B cell (primary cell): ENCODE results near the gene BAZ2B. TPM values are rescaled to one million over a fixed set of nuclear protein-coding genes. Genes with fewer than 3 reads are reported as not detected.

ENCODE experiments used
- ATAC-seq: fragments of 200-7000 bp; cut with Tn5 transposase; one replicate; pipeline ENCODE4 v1.10.0; 2021; ENCODE audit warnings: low read depth, mild to moderate bottlenecking, moderate number of reproducible peaks, moderate library complexity
- CTCF ChIA-PET: fragments of 350-600 bp; sonication (Branson Sonifier 250); formaldehyde crosslinking; loops from one replicate; lab custom pipeline; 2021; ENCODE audit warnings: antibody characterized with exemption, inconsistent platforms; lab: Charles Lee
- POLR2A ChIA-PET: fragments of 350-600 bp; sonication (Branson Sonifier 250); formaldehyde crosslinking; loops from one replicate; lab custom pipeline; 2021; ENCODE audit warnings: antibody characterized with exemption; lab: Charles Lee
- DNase-seq: peaks from one replicate; pipeline ENCODE4 v3.0.0; 2013
- H2AFZ ChIP-seq: 2 replicates; pipeline ENCODE4 v1.6.1; 2012; ENCODE audit warnings: mild to moderate bottlenecking, low read depth, low read length; ENCODE audit not compliant: insufficient read depth, poor library complexity, severe bottlenecking
- H3K27ac ChIP-seq, 2 donors: 1 replicate in 1 of 2; 2 replicates in 1 of 2; pipeline ENCODE4 v1.5.1; 2012 to 2013; ENCODE audit warnings: low read length in 2 of 2, mild to moderate bottlenecking in 2 of 2, moderate library complexity in 1 of 2
- H3K27me3 ChIP-seq, 4 experiments: fragments of 200-600 bp in 1 of 4; sonication (generic) in 1 of 4; replicated peaks in 1 of 4; 1 replicate in 2 of 4; 2 replicates in 2 of 4; pipeline versions ENCODE4 v1.6.1 to v1.7.0; 2013 to 2016; ENCODE audit warnings: low read length in 3 of 4, mild to moderate bottlenecking in 2 of 4, mixed read lengths in 1 of 4, moderate library complexity in 1 of 4; ENCODE audit not compliant: insufficient read depth in 4 of 4, control insufficient read depth in 3 of 4; ENCODE audit errors: control extremely low read depth in 1 of 4
- H3K36me3 ChIP-seq, 2 experiments: replicated peaks in 1 of 2; 1 replicate in 1 of 2; 2 replicates in 1 of 2; pipeline versions ENCODE4 v1.6.1 to v1.7.1; 2013; ENCODE audit warnings: low read length in 1 of 2; ENCODE audit not compliant: insufficient read depth in 2 of 2, control insufficient read depth in 1 of 2; ENCODE audit errors: control extremely low read depth in 1 of 2, extremely low read depth in 1 of 2
- H3K4me1 ChIP-seq, 2 donors: fragments of 200-600 bp in 1 of 2; sonication (generic) in 1 of 2; 1 replicate in 1 of 2; 2 replicates in 1 of 2; pipeline versions ENCODE4 v1.5.1 to v1.6.1; 2013 to 2017; ENCODE audit warnings: low read length in 2 of 2; ENCODE audit not compliant: control insufficient read depth in 2 of 2, insufficient read depth in 2 of 2
- H3K4me2 ChIP-seq: replicated peaks from 2 replicates; pipeline ENCODE3; 2012; ENCODE audit warnings: mild to moderate bottlenecking, low read depth, low read length; ENCODE audit not compliant: poor library complexity, severe bottlenecking
- H3K4me3 ChIP-seq, 5 experiments: fragments of 200-600 bp in 1 of 5; sonication (generic) in 1 of 5; 1 replicate in 3 of 5; 2 replicates in 2 of 5; pipeline versions ENCODE4 v1.5.1 to v1.7.0; 2011 to 2016; ENCODE audit warnings: low read length in 4 of 5, mild to moderate bottlenecking in 4 of 5, low read depth in 2 of 5, control low read depth in 1 of 5, moderate library complexity in 1 of 5; ENCODE audit not compliant: insufficient read depth in 1 of 5; ENCODE audit errors: control extremely low read depth in 1 of 5, extremely low read depth in 1 of 5
- H3K79me2 ChIP-seq: fragments of 200-600 bp; sonication (generic); one replicate; pipeline ENCODE4 v1.6.0; 2016; ENCODE audit warnings: low read length; ENCODE audit not compliant: control insufficient read depth, insufficient read depth
- H3K9ac ChIP-seq: fragments of 200-600 bp; sonication (generic); 2 replicates; pipeline ENCODE4 v1.6.1; 2017; ENCODE audit warnings: mild to moderate bottlenecking, low read length, moderate library complexity
- H3K9me3 ChIP-seq, 3 donors: one replicate each; pipeline versions ENCODE4 v1.6.1 to v1.7.1; 2013; ENCODE audit warnings: low read length in 2 of 3; ENCODE audit not compliant: control insufficient read depth in 2 of 3, insufficient read depth in 1 of 3; ENCODE audit errors: control extremely low read depth in 1 of 3
- H4K20me1 ChIP-seq: 2 replicates; pipeline ENCODE4 v1.6.0; 2012; ENCODE audit warnings: mild to moderate bottlenecking, low read length; ENCODE audit not compliant: insufficient read depth, control insufficient read depth, poor library complexity, severe bottlenecking
- H3K27ac Mint-ChIP-seq: one replicate; pipeline ENCODE4 v1.8.0; 2021; ENCODE audit warnings: mixed read lengths
- H3K27me3 Mint-ChIP-seq: one replicate; pipeline ENCODE4 v1.8.0; 2021; ENCODE audit warnings: mixed read lengths
- H3K4me1 Mint-ChIP-seq: one replicate; pipeline ENCODE4 v1.8.0; 2021; ENCODE audit warnings: mixed read lengths
- H3K4me3 Mint-ChIP-seq: one replicate; pipeline ENCODE4 v1.8.0; 2021; ENCODE audit warnings: mixed read lengths
- H3K9me3 Mint-ChIP-seq: one replicate; pipeline ENCODE4 v1.8.0; 2022; ENCODE audit warnings: mixed read lengths; ENCODE audit not compliant: insufficient read depth
- EZH2 ChIP-seq: IDR thresholded peaks from 2 replicates; pipeline ENCODE4 v1.6.1; 2012; ENCODE audit warnings: borderline replicate concordance, low read depth, mild to moderate bottlenecking, moderate library complexity, low read length; ENCODE audit not compliant: insufficient read depth, poor library complexity, severe bottlenecking
- WGBS: methylation state at CpG from one replicate; pipeline ENCODE4 v1.1.5; 2013; ENCODE audit warnings: missing lambda C conversion rate; ENCODE audit not compliant: insufficient coverage; 5-methylcytosine and 5-hydroxymethylcytosine counted together
- intact Hi-C: fragments of 100-400 bp; cut with micrococcal nuclease; formaldehyde crosslinking; loops from one replicate; pipeline ENCODE4 v1.10.0; 2022
- polyA plus RNA-seq: library from polyadenylated mRNA; depleted of rRNA; stranded (reverse); fragments of >200 nt; gene quantifications from 2 replicates; pipeline ENCODE4 v1.2.3, GENCODE V29; 2012
- total RNA-seq, 2 donors: library from RNA; stranded (reverse); fragments of 120-200 nt in 1 of 2; gene quantifications; 1 replicate in 1 of 2; 2 replicates in 1 of 2; pipeline versions ENCODE4 v1.2.3 to v1.2.4, GENCODE V29; 2013 to 2022
- TF ChIP-seq, protein P1 (sequence below): fragments of 200-600 bp; IDR thresholded peaks from one replicate; pipeline ENCODE4 v1.8.0; 2022; ENCODE audit warnings: antibody characterized with exemption, mild to moderate bottlenecking

BAZ2B gene
- total and polyA plus RNA-seq, 2 donors (not counting 1 experiment from before 2014, with no cell fraction given), result 8.6 to 42.3 TPM

GRCh38 chr2:159380685-159381239 lies 235.6 kb downstream of the BAZ2B start:
- H3K36me3 ChIP-seq, result peaks cover 5% of the 10 kb centered on the region in 2 experiments
- no peaks in the 10 kb centered on the region for H3K9me3 Mint-ChIP-seq
- H3K4me1 Mint-ChIP-seq, result no peaks in the 10 kb centered on the region
- no peak overlapping the region for H3K27ac Mint-ChIP-seq
- H3K27me3 ChIP-seq, result no peaks in the 10 kb centered on the region
- no peaks in the 10 kb centered on the region for H3K79me2 ChIP-seq
- no peak for TF ChIP-seq EZH2
- TF ChIP-seq, protein P1, sequence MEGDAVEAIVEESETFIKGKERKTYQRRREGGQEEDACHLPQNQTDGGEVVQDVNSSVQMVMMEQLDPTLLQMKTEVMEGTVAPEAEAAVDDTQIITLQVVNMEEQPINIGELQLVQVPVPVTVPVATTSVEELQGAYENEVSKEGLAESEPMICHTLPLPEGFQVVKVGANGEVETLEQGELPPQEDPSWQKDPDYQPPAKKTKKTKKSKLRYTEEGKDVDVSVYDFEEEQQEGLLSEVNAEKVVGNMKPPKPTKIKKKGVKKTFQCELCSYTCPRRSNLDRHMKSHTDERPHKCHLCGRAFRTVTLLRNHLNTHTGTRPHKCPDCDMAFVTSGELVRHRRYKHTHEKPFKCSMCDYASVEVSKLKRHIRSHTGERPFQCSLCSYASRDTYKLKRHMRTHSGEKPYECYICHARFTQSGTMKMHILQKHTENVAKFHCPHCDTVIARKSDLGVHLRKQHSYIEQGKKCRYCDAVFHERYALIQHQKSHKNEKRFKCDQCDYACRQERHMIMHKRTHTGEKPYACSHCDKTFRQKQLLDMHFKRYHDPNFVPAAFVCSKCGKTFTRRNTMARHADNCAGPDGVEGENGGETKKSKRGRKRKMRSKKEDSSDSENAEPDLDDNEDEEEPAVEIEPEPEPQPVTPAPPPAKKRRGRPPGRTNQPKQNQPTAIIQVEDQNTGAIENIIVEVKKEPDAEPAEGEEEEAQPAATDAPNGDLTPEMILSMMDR, result no peak
- H3K27ac ChIP-seq, result no peak overlapping the region
- no peak overlapping the region for H3K4me3 ChIP-seq
- intact Hi-C loops, result no loop called here
- H3K9me3 ChIP-seq, result no peaks in the 10 kb centered on the region
- H3K4me1 ChIP-seq, result no peaks in the 10 kb centered on the region
- no peaks in the 10 kb centered on the region for H4K20me1 ChIP-seq
- no peaks in the 10 kb centered on the region for H3K27me3 Mint-ChIP-seq
- H2AFZ ChIP-seq, result no peak overlapping the region
- 100% methylated on average over 1 of the region's 1 CpG for WGBS
- POLR2A ChIA-PET, result no interaction called here
- CTCF ChIA-PET, result no interaction called here
- no peak overlapping the region for H3K9ac ChIP-seq
- DNase-seq (no peak), ATAC-seq (no peak)
- no peak overlapping the region for H3K4me2 ChIP-seq
- no peak overlapping the region for H3K4me3 Mint-ChIP-seq

DNA sequence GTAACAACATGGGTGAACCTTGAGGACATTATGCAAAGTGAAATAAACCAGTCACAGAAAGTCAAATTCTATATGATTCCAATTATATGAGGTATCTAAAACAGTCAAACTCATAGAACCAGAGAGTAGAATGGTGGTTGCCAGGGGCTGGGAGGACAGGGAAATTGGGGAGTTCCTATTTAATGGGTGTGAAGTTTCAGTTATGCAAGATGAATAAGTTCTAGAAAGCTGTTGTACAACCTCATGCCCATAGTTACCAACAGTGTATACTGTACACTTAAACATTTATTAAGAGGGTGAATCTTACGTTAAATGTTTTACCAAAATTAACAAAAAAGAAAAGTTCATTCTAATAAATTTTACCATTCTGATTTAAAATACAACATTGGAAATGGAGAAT lies 237.2 kb downstream of the BAZ2B start:
- ATAC-seq (no peak), DNase-seq (no peak)
- H3K4me1 ChIP-seq, result no peaks in the 10 kb centered on the region
- no CpG with 5 or more reads among the region's 1 CpG for WGBS
- H4K20me1 ChIP-seq, result no peaks in the 10 kb centered on the region
- H3K79me2 ChIP-seq, result no peaks in the 10 kb centered on the region
- ChIA-PET POLR2A (no interaction called here), CTCF (no interaction called here)
- no peaks in the 10 kb centered on the region for H3K27me3 ChIP-seq
- H3K36me3 ChIP-seq, result peaks cover 0 to 5% of the 10 kb centered on the region in 2 experiments
- Mint-ChIP-seq H3K27me3 (no peaks in the 10 kb centered on the region), H3K4me3 (no peak overlapping the region), H3K9me3 (no peaks in the 10 kb centered on the region), H3K4me1 (no peaks in the 10 kb centered on the region), H3K27ac (no peak overlapping the region)
- H3K4me3 ChIP-seq, result no peak overlapping the region
- H3K9ac ChIP-seq, result no peak overlapping the region
- no peak overlapping the region for H3K4me2 ChIP-seq
- no peak overlapping the region for H3K27ac ChIP-seq
- intact Hi-C loops, result no loop called here
- no peak overlapping the region for H2AFZ ChIP-seq
- no peaks in the 10 kb centered on the region for H3K9me3 ChIP-seq
- TF ChIP-seq EZH2, result no peak
- TF ChIP-seq, protein P1, result no peak
